Measurements from ENCODE around the gene LRRC3B. TPM values are rescaled to one million over a fixed set of nuclear protein-coding genes. Genes with fewer than 3 reads are reported as not detected.

The LRRC3B gene
- total RNA-seq, 1 donor from 2014 or later = 0.30 TPM

DNA sequence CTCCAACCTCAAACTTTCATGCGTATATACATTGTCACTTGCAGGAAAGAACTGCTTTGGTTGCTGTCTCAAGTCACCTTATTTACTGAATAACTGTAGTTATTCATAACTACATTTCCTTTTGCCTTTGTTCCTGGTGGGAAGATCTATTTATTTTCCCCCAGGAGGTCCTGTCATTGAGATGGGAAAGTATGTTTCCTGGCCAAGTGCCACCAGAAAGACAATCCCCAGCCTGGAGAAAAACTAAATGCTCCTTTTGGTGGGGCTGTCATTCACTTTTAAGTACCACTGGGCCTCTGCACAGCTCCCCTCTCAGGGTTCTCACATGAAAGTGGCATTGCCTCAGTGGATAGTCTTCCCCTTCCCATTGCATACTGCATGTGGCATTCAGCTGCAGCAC lies 59.8 kb downstream of the LRRC3B start:
- intact Hi-C loops (cut with DNase I) = no loop called here
- Histone ChIP-seq H3K27ac (no peak overlapping the region), H3K4me1 (no peaks in the 10 kb centered on the region), H3K9me3 (no peaks in the 10 kb centered on the region), H3K36me3 (no peaks in the 10 kb centered on the region), H3K4me3 (no peak overlapping the region), H3K27me3 (ENCODE audit: low read depth) (no peaks in the 10 kb centered on the region)
- DNase-seq = no peak
- no peak for ATAC-seq
- TF ChIP-seq, protein P1, sequence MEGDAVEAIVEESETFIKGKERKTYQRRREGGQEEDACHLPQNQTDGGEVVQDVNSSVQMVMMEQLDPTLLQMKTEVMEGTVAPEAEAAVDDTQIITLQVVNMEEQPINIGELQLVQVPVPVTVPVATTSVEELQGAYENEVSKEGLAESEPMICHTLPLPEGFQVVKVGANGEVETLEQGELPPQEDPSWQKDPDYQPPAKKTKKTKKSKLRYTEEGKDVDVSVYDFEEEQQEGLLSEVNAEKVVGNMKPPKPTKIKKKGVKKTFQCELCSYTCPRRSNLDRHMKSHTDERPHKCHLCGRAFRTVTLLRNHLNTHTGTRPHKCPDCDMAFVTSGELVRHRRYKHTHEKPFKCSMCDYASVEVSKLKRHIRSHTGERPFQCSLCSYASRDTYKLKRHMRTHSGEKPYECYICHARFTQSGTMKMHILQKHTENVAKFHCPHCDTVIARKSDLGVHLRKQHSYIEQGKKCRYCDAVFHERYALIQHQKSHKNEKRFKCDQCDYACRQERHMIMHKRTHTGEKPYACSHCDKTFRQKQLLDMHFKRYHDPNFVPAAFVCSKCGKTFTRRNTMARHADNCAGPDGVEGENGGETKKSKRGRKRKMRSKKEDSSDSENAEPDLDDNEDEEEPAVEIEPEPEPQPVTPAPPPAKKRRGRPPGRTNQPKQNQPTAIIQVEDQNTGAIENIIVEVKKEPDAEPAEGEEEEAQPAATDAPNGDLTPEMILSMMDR (IDR thresholded peaks at IDR 0.05) = no peak

DNA sequence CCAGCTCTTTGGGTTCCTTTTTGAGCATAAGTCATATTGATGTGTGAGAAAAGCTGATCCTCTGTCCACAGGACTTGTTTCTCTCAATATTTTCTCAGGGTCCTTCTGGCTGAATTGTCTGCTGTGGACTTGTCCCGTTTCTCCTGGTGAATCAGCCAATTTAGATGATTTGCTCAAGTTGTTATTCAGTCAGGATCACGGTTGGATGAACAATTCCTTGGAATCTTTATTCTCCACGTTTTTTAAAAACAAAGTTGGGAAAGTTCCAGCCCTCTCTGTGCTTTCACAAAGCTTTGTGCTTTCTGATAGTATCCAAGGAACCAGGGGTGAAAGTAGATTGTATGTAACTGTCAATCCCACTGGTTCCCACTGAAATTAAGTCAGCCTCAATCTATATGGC lies 61.3 kb downstream of the LRRC3B start:
- DNase-seq = no peak
- H3K4me3 ChIP-seq = no peak overlapping the region
- intact Hi-C loops (cut with DNase I) = no loop called here
- no peaks in the 10 kb centered on the region for H3K36me3 ChIP-seq
- H3K27me3 ChIP-seq (ENCODE audit: low read depth) = no peaks in the 10 kb centered on the region
- ATAC-seq = no peak
- no peaks in the 10 kb centered on the region for H3K4me1 ChIP-seq
- no peaks in the 10 kb centered on the region for H3K9me3 ChIP-seq
- TF ChIP-seq, protein P1 (IDR thresholded peaks at IDR 0.05) = no peak
- no peak overlapping the region for H3K27ac ChIP-seq

DNA sequence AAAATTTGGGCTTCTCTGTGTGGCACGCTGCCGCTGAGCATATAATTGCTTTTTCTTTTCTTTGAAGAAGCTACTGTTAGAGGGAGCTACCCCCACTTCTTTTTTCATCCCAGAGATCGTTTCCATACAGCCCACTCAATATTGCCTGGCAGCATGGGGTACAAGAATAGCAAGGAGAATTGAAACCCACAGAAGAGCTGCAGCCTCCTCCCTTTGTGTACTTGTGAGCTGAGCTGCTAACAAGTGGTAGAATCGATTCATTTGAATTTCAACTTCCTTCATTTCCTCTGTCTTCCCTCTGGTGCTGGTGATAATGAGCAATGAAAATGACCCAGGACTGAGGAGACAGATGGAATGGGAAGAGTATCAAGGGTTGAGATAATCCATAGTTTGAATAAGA lies 64.9 kb downstream of the LRRC3B start:
- H3K27me3 ChIP-seq (ENCODE audit: low read depth) = no peaks in the 10 kb centered on the region
- intact Hi-C loops (cut with DNase I) = no loop called here

DNA sequence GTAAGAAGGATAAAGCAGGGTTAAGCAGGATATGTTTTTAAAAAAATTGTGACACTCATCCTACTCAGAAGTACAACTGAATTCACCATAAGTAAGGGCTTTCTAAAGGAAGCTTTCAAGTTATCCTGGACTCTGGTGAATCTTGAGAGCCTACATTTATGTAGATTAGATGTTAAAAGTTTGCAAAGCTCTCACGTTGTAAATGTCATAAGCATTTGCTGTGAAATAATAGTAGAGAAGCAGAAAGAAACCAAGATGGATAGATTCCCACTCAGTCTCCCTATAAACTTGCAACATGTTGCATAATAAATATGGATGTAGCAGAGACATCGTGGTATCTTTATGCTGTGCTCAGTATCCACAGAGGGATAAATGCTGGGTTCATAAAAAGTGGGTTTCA lies 77.0 kb downstream of the LRRC3B start:
- TF ChIP-seq, protein P1 (IDR thresholded peaks at IDR 0.05) = no peak
- Histone ChIP-seq H3K4me1 (no peaks in the 10 kb centered on the region), H3K4me3 (no peak overlapping the region), H3K27ac (no peak overlapping the region), H3K9me3 (no peaks in the 10 kb centered on the region), H3K36me3 (no peaks in the 10 kb centered on the region), H3K27me3 (ENCODE audit: low read depth) (no peaks in the 10 kb centered on the region)
- no peak for DNase-seq
- intact Hi-C loops (cut with DNase I) = no loop called here
- ATAC-seq = no peak

More for the DNA sequence above, 64.9 kb downstream of the LRRC3B start:
- DNase-seq (no peak), ATAC-seq (no peak)
- TF ChIP-seq, protein P1 (IDR thresholded peaks at IDR 0.05) = no peak
- Histone ChIP-seq H3K4me3 (no peak overlapping the region), H3K9me3 (no peaks in the 10 kb centered on the region), H3K27ac (no peak overlapping the region), H3K36me3 (no peaks in the 10 kb centered on the region), H3K4me1 (no peaks in the 10 kb centered on the region)

DNA sequence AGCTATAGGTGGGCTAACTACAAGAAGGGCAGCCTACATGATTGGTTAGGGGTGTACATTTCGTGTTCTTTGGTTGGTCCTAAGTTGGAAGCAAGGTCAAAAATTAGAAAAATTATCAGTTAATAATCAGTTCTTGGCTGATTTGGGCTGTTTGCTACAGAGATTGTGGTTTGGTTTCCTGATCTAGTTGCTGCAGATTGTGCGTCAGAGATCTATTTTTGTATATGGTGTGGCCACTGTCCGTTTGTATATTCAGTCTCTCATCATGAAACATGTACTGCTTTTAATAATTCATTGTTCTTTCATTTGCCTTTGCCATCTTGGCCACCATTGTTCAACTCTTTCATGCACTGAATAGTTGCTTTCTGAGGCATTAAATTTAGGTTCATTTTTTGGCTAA lies 80.9 kb downstream of the LRRC3B start:
- no peaks in the 10 kb centered on the region for H3K27me3 ChIP-seq (ENCODE audit: low read depth)
- H3K4me1 ChIP-seq = no peaks in the 10 kb centered on the region
- H3K9me3 ChIP-seq = no peaks in the 10 kb centered on the region
- H3K4me3 ChIP-seq = no peak overlapping the region
- ATAC-seq (no peak), DNase-seq (no peak)
- intact Hi-C loops (cut with DNase I) = no loop called here
- no peaks in the 10 kb centered on the region for H3K36me3 ChIP-seq
- no peak overlapping the region for H3K27ac ChIP-seq
- TF ChIP-seq, protein P1 (IDR thresholded peaks at IDR 0.05) = no peak

- no peak for DNase-seq
- no peak overlapping the region for H3K4me3 ChIP-seq
- no peaks in the 10 kb centered on the region for H3K4me1 ChIP-seq
- no peaks in the 10 kb centered on the region for H3K9me3 ChIP-seq
- no peak for ATAC-seq
- H3K27me3 ChIP-seq (ENCODE audit: low read depth) = no peaks in the 10 kb centered on the region
- intact Hi-C loops (cut with DNase I) = no loop called here
- H3K27ac ChIP-seq = no peak overlapping the region
- TF ChIP-seq, protein P1 (IDR thresholded peaks at IDR 0.05) = no peak
- H3K36me3 ChIP-seq = no peaks in the 10 kb centered on the region
These were observed 82.2 kb downstream of the LRRC3B start for GRCh38 chr3:26704736-26705135.
